22Rv1 (cell line): ENCODE results near the gene KCNK6.

ENCODE experiments used
- CTCF ChIP-seq: fragments of 450-650 bp; IDR thresholded peaks from 2 replicates; pipeline ENCODE4 v1.5.1; 2017; ENCODE audit warnings: mild to moderate bottlenecking
- ZFX ChIP-seq: fragments of 450-650 bp; IDR thresholded peaks from 2 replicates; pipeline ENCODE4 v1.6.1; 2017; ENCODE audit warnings: antibody characterized with exemption, borderline replicate concordance

GRCh38 chr19:38281811-38282566 lies 37.7 kb upstream of the KCNK6 start:
- TF ChIP-seq ZFX, result no peak
- TF ChIP-seq CTCF, result no peak
